Body of pancreas (tissue), 4 donors: ENCODE results near the gene MFAP2.

ENCODE experiments used
- POLR2A ChIP-seq, 3 donors: fragments of 450-650 bp; IDR thresholded peaks; one replicate each; pipeline ENCODE4 v1.6.1; 2016; ENCODE audit warnings: antibody characterized with exemption in 3 of 3, mild to moderate bottlenecking in 2 of 3
- TF ChIP-seq, protein P1 (sequence below), 7 experiments: fragments of 450-650 bp in 4 of 7; fragments of 200-600 bp in 3 of 7; sonication (generic) in 3 of 7; IDR thresholded peaks; one replicate each; pipeline ENCODE4 v1.5.1; 2016 to 2019; ENCODE audit warnings: antibody characterized with exemption in 7 of 7

GRCh38 chr1:16988210-16988609 is 7.8 kb upstream of the MFAP2 start:
- TF ChIP-seq POLR2A (IDR thresholded peaks at IDR 0.05), result no peak
- TF ChIP-seq, protein P1, sequence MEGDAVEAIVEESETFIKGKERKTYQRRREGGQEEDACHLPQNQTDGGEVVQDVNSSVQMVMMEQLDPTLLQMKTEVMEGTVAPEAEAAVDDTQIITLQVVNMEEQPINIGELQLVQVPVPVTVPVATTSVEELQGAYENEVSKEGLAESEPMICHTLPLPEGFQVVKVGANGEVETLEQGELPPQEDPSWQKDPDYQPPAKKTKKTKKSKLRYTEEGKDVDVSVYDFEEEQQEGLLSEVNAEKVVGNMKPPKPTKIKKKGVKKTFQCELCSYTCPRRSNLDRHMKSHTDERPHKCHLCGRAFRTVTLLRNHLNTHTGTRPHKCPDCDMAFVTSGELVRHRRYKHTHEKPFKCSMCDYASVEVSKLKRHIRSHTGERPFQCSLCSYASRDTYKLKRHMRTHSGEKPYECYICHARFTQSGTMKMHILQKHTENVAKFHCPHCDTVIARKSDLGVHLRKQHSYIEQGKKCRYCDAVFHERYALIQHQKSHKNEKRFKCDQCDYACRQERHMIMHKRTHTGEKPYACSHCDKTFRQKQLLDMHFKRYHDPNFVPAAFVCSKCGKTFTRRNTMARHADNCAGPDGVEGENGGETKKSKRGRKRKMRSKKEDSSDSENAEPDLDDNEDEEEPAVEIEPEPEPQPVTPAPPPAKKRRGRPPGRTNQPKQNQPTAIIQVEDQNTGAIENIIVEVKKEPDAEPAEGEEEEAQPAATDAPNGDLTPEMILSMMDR (IDR thresholded peaks at IDR 0.05), result no peak
